Upper lobe of left lung (tissue), 4 donors: ENCODE results near the gene ATP1B1.

Experiments
- CTCF ChIP-seq, 6 experiments: fragments of 450-650 bp in 4 of 6; fragments of 200-600 bp in 2 of 6; sonication (generic) in 2 of 6; IDR thresholded peaks; one replicate each; pipeline ENCODE4 v1.5.1; 2016 to 2019; ENCODE audit warnings: antibody characterized with exemption in 6 of 6
- EP300 ChIP-seq, 4 donors: sonication (generic); formaldehyde crosslinking; IDR thresholded peaks; one replicate each; pipeline ENCODE4 v1.5.1; 2017; ENCODE audit warnings: antibody characterized with exemption in 4 of 4, control low read depth in 2 of 4
- POLR2A ChIP-seq, 4 donors: fragments of 450-650 bp; IDR thresholded peaks; one replicate each; pipeline ENCODE4 v1.5.1; 2016 to 2017; ENCODE audit warnings: antibody characterized with exemption in 4 of 4, mild to moderate bottlenecking in 2 of 4
- POLR2AphosphoS5 ChIP-seq, 2 donors: sonication (generic); formaldehyde crosslinking; IDR thresholded peaks; one replicate each; pipeline ENCODE4 v1.5.1; 2017; ENCODE audit warnings: antibody characterized with exemption in 2 of 2

GRCh38 chr1:169117014-169117413 is 10.5 kb downstream of the ATP1B1 start:
- no peak for TF ChIP-seq CTCF (IDR thresholded peaks at IDR 0.05)
- TF ChIP-seq POLR2AphosphoS5 (IDR thresholded peaks at IDR 0.05), result no peak
- no peak for TF ChIP-seq POLR2A (IDR thresholded peaks at IDR 0.05)
- TF ChIP-seq EP300 (IDR thresholded peaks at IDR 0.05), result no peak
